ENCODE data around the gene TFG.

DNA sequence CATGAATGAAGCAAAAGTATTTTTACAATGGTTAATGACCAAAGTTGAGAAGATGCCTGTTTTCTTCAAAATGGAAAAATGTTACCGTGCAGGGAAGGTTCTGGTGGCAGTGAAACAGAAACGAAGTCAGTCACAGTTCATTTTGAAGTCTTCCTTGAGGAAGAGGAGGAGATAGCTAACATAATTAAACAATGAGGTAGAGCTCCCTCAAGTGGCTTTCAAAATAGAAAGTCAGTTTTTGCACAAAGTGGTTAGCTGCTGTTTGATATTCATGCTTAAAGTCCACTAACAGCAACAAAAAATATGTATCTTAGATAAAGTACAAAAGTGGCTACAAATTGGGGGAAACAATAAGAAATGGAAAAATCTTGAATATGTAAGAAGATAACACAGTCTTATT lies 87.3 kb downstream of the TFG start:
- TF ChIP-seq RAD21 (IDR thresholded peaks at IDR 0.05; ENCODE audit: insufficient read depth, low read depth, low read length), result peak; percentile 45; the same call in 1 of the 2 replicates
- TF ChIP-seq BRCA1 (IDR thresholded peaks at IDR 0.05; ENCODE audit: low read depth, low read length), result no peak
- no peak for TF ChIP-seq EP300 (IDR thresholded peaks at IDR 0.05; ENCODE audit: borderline replicate concordance in 1 of 2, control insufficient read depth in 1 of 2, low read depth in 2 of 2, low read length in 2 of 2)
